ENCODE data around the gene ZNF44. TPM values are rescaled to one million over a fixed set of nuclear protein-coding genes. Genes with fewer than 3 reads are reported as not detected.

Gene ZNF44
- total and polyA plus RNA-seq, 2 of the 13 experiments (the other 11 are each of a cell fraction or from before 2014, with no cell fraction given), result 6.9 to 15.7 TPM

DNA sequence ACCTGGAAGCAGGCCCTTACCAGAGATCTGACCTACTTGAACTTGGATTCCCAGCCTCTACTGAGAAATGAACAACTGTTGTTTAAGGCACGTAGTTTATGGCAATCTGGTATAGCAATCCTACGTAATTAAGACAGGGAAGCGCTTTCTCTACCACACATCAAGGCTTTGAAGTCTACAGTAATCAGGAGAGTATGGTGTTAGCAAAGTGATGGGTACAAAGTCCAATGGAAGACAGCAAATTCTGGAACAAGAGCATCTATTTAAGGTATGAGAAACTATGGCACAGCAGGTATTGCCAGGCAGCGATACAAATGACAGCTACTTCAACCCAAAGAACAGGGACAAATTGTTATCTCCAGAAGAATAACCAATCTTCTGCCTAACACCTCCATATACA, 35.7 kb upstream of the ZNF44 start (continued):
- TF ChIP-seq, protein P1, sequence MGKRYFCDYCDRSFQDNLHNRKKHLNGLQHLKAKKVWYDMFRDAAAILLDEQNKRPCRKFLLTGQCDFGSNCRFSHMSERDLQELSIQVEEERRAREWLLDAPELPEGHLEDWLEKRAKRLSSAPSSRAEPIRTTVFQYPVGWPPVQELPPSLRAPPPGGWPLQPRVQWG (CRISPR knock-in tag; IDR thresholded peaks at IDR 0.05; ENCODE audit: borderline replicate concordance, low read depth), result no peak
- no peak for TF ChIP-seq STAG1 (CRISPR knock-in tag; IDR thresholded peaks at IDR 0.05)
- TF ChIP-seq, protein P2, sequence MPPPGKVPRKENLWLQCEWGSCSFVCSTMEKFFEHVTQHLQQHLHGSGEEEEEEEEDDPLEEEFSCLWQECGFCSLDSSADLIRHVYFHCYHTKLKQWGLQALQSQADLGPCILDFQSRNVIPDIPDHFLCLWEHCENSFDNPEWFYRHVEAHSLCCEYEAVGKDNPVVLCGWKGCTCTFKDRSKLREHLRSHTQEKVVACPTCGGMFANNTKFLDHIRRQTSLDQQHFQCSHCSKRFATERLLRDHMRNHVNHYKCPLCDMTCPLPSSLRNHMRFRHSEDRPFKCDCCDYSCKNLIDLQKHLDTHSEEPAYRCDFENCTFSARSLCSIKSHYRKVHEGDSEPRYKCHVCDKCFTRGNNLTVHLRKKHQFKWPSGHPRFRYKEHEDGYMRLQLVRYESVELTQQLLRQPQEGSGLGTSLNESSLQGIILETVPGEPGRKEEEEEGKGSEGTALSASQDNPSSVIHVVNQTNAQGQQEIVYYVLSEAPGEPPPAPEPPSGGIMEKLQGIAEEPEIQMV (CRISPR knock-in tag; IDR thresholded peaks at IDR 0.05; ENCODE audit: low read depth), result no peak
- TF ChIP-seq, protein P3, sequence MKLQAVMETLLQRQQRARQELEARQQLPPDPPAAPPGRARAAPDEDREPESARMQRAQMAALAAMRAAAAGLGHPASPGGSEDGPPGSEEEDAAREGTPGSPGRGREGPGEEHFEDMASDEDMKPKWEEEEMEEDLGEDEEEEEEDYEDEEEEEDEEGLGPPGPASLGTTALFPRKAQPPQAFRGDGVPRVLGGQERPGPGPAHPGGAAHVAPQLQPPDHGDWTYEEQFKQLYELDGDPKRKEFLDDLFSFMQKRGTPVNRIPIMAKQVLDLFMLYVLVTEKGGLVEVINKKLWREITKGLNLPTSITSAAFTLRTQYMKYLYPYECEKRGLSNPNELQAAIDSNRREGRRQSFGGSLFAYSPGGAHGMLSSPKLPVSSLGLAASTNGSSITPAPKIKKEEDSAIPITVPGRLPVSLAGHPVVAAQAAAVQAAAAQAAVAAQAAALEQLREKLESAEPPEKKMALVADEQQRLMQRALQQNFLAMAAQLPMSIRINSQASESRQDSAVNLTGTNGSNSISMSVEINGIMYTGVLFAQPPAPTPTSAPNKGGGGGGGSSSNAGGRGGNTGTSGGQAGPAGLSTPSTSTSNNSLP (IDR thresholded peaks at IDR 0.05; ENCODE audit: low read depth, low read length), result peak; percentile 57
- TF ChIP-seq, protein P4, sequence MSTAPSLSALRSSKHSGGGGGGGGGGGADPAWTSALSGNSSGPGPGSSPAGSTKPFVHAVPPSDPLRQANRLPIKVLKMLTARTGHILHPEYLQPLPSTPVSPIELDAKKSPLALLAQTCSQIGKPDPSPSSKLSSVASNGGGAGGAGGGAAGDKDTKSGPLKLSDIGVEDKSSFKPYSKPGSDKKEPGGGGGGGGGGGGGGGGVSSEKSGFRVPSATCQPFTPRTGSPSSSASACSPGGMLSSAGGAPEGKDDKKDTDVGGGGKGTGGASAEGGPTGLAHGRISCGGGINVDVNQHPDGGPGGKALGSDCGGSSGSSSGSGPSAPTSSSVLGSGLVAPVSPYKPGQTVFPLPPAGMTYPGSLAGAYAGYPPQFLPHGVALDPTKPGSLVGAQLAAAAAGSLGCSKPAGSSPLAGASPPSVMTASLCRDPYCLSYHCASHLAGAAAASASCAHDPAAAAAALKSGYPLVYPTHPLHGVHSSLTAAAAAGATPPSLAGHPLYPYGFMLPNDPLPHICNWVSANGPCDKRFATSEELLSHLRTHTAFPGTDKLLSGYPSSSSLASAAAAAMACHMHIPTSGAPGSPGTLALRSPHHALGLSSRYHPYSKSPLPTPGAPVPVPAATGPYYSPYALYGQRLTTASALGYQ (CRISPR knock-in tag; IDR thresholded peaks at IDR 0.05), result 0 out of 2 replicates have a peak, but pooled peaks have one; percentile 35
- TF ChIP-seq, protein P5, sequence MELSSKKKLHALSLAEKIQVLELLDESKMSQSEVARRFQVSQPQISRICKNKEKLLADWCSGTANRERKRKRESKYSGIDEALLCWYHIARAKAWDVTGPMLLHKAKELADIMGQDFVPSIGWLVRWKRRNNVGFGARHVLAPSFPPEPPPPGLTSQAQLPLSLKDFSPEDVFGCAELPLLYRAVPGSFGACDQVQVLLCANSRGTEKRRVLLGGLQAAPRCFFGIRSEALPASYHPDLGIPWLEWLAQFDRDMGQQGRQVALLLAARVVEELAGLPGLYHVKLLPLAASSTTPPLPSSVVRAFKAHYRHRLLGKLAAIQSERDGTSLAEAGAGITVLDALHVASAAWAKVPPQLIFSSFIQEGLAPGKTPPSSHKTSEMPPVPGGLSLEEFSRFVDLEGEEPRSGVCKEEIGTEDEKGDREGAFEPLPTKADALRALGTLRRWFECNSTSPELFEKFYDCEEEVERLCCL (CRISPR knock-in tag; IDR thresholded peaks at IDR 0.05; ENCODE audit: borderline replicate concordance), result no peak

Measured in HepG2 (cell line).